AG09309 (cell line): Measurements from ENCODE around the gene PLOD1.

Experiments used
- DNase-seq: peaks from one replicate; pipeline ENCODE4 v3.0.0-alpha.2; 2010; ENCODE audit warnings: low read depth
- H3K4me3 ChIP-seq: 2 replicates; pipeline ENCODE4 v1.5.1; 2011; ENCODE audit warnings: mild to moderate bottlenecking, low read depth, low read length, moderate library complexity; ENCODE audit not compliant: control insufficient read depth
- TF ChIP-seq, protein P1 (sequence below): IDR thresholded peaks from 2 replicates; pipeline ENCODE4 v1.5.1; 2011; ENCODE audit warnings: mild to moderate bottlenecking, low read depth, low read length, inconsistent platforms; ENCODE audit not compliant: insufficient read depth, control insufficient read depth; ENCODE audit errors: missing control alignments

Gene PLOD1

GRCh38 chr1:11977625-11978024, 43.1 kb downstream of the PLOD1 start:
- no peak overlapping the region for H3K4me3 ChIP-seq
- TF ChIP-seq, protein P1, sequence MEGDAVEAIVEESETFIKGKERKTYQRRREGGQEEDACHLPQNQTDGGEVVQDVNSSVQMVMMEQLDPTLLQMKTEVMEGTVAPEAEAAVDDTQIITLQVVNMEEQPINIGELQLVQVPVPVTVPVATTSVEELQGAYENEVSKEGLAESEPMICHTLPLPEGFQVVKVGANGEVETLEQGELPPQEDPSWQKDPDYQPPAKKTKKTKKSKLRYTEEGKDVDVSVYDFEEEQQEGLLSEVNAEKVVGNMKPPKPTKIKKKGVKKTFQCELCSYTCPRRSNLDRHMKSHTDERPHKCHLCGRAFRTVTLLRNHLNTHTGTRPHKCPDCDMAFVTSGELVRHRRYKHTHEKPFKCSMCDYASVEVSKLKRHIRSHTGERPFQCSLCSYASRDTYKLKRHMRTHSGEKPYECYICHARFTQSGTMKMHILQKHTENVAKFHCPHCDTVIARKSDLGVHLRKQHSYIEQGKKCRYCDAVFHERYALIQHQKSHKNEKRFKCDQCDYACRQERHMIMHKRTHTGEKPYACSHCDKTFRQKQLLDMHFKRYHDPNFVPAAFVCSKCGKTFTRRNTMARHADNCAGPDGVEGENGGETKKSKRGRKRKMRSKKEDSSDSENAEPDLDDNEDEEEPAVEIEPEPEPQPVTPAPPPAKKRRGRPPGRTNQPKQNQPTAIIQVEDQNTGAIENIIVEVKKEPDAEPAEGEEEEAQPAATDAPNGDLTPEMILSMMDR = no peak
- peak; percentile 73 for DNase-seq

DNA sequence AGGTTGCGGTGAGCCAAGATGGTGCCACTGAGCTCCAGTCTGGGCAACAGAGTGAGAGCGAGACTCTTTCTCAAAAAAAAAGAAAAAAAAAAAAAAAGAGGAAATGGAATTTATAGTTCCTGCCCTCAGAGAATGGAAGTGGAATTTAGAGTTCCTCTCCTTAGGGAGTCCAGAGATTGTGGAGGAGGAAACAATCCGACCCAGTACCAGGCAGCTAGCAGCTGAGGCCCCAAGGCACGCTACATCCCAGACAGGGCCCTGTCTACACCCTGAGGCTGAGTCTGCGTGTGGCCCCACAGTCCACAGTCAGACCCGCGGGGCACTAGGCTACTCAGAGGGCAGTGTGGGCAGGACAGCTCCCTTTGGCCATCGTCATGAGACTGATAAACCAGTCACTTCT, 43.8 kb downstream of the PLOD1 start:
- no peak for DNase-seq
- TF ChIP-seq, protein P1 = no peak
- H3K4me3 ChIP-seq = no peak overlapping the region

- TF ChIP-seq, protein P1 = no peak
- H3K4me3 ChIP-seq = peak overlapping the region; percentile 97
- DNase-seq = no peak
These were observed 44.7 kb downstream of the PLOD1 start for GRCh38 chr1:11979028-11979850.

GRCh38 chr1:11979851-11980675, 45.5 kb downstream of the PLOD1 start, which contains the start of gene MFN2:
Gene MFN2, plus strand, starts transcription at chr1:11980444. Its CDS starts 8,725 bp downstream, at chr1:11989169.
- TF ChIP-seq, protein P1 = no peak
- DNase-seq = peak; percentile 79
- H3K4me3 ChIP-seq = peak within 1 kb of the TSS; percentile 97

- TF ChIP-seq, protein P1 = no peak
- DNase-seq = no peak
- peak overlapping the region; percentile 97 for H3K4me3 ChIP-seq
These were observed 46.1 kb downstream of the PLOD1 start for GRCh38 chr1:11980676-11980972.

DNA sequence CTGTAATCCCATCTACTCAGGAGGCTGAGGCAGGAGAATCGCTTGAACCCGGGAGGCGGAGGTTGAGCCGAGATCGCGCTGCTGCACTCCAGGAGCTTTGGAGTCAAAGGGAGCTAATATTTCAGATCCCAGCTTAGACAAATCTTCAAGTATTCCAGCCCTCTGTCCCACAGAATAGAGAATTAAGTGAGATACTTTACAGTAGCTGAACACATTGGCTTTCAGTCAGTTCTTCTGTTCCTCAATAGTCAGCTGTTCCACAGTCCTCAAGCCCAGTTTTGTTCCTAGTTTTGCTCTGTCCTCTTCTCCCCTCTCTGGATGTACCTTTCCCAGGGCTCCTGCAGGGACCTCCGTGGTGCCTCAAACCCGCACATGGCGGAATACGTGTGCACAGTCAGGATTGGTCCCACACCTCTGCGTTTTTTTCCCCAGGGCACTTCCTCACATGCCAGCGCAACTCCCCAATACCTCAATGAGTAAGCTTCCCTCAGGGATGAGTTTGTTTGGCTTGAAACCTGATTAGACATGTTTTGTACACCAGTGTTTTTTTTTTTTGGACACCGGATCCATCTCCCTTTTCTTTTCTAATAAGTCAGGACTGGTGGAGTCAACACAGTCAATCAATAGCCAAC, 47.0 kb downstream of the PLOD1 start:
- peak overlapping the region; percentile 97; the same call in 1 of the 2 replicates for H3K4me3 ChIP-seq
- TF ChIP-seq, protein P1 = no peak
- DNase-seq = no peak
